GM19463 (cell line): Measurements from ENCODE around the gene EFNB3.

Experiments used
- ATAC-seq: cut with Tn5 transposase; IDR thresholded peaks from one replicate; pipeline ENCODE4 v1.9.1; 2021; ENCODE audit warnings: mild to moderate bottlenecking, moderate library complexity; ENCODE audit not compliant: unreplicated experiment

EFNB3 gene, protein sequence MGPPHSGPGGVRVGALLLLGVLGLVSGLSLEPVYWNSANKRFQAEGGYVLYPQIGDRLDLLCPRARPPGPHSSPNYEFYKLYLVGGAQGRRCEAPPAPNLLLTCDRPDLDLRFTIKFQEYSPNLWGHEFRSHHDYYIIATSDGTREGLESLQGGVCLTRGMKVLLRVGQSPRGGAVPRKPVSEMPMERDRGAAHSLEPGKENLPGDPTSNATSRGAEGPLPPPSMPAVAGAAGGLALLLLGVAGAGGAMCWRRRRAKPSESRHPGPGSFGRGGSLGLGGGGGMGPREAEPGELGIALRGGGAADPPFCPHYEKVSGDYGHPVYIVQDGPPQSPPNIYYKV

GRCh38 chr17:7704601-7705268, at the start of gene EFNB3:
Gene EFNB3, plus strand, starts transcription at chr17:7705202. Its CDS starts 397 bp downstream, at chr17:7705599.
- ATAC-seq = no peak

DNA sequence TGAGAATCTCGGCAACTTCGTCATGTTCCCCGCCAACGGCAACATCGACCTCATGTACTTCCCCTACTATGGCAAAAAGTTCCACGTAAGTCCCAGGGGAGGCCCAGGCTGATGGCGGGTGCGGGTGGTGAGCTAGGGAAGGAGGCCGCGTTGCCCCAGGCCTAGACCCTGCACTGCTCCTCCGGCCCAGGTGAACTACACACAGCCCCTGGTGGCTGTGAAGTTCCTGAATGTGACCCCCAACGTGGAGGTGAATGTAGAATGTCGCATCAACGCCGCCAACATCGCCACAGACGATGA, 49.5 kb upstream of the EFNB3 start:
- no peak for ATAC-seq

DNA sequence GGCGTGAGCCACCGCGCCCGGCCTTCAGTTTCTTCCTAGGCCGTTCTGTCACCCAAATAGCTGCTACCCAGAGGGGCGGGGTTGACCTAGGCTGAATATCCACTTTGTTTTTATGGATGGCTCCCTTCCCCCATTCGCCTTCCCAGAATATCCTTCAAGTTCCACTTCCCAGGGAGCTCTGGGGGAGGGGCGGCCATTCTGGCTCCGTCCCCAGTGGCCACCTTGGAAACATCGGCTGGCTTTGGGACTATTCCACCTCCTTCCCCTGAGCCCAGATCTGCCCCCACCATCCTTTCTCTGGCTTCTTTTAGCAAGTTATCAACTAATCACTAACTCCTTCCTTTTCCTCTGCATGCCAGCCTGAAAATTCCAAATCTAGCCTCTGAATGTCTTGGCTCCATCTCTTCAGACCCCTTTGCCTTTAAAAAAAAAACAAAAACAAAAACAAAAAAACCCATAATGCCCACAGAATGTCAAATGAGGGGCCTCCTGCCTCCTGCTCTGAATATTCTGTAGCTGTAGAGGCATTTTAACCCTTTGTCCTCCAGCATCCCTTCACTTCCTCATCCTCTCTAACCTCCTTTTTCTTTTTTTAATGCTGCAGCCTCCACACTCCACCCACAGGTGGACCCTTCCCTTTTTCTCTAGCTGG, 47.9 kb upstream of the EFNB3 start:
- ATAC-seq = no peak

DNA sequence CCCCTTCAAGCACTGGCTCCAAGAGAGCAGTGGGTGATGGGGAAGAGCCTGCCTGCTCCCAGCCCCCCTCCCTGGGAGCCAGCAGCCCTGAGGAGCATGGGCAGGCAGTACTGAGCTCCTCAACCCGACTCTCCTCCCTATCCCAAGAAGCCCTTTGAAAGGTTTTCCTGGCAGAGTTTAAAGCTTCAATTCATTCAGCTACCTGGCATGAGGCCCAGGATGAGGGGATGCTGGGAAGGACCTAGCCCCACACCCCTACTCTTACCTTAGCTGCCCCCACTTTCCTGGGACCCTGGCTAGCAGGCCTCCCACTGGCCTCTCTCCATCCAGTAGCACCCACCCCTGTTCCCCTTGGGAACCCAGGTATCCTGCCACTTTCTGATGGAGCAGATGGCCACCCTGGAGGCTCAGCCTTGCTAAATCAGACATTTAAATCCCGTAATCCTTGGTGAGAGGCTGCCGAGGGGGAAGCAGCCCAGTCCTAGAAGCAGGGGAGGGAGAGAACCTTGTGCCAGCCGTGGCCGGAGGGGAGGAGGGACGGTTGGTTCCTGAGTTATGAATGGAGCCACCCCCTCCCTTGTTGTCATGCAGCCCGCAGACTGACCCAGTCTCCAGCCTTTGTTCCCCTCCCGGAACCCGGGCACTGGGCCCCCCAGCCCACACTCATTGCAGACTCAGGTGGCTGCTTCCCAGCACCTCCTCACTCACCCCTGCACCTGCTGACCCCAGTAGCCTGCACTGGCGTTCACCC, 37.2 kb upstream of the EFNB3 start:
- ATAC-seq = no peak

- ATAC-seq = no peak
Measured at GRCh38 chr17:7668482-7668881, 36.5 kb upstream of the EFNB3 start.

- ATAC-seq = no peak
Measured at GRCh38 chr17:7673239-7673638, 31.8 kb upstream of the EFNB3 start.

GRCh38 chr17:7674934-7675333, 30.1 kb upstream of the EFNB3 start:
- no peak for ATAC-seq

GRCh38 chr17:7676533-7676932, 28.5 kb upstream of the EFNB3 start:
- ATAC-seq = no peak

DNA sequence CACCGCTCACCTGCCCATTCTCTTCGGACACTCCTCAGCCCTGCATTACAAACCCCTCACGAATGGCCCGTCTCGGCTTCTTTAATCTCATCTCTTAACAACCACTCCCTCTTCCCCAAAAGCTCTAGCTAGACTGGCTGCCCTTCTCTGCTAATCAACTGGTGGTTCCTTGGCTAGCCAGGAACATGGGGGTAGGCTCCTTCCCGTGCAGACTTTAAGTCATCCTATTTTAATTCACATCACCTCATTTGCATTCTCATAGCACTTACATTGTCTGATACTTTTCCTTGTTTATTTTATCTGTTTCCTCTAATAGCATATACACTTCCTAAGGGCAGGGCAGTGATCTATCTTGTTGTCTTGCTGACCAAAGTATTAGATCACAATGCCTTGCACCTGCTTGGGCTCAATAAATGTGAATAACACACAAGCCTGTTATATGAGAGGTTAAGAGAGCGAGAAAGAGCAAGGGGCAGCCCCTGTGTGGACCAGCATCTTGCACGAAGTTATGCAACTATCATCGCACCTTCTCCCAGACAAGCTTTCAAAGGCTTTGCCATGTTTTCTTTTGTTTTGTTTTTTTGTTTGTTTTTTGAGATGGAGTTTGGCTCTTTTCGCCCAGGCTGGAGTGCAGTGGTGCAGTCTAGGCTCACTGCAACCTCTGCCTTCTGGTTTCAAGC, 27.5 kb upstream of the EFNB3 start:
- ATAC-seq = no peak

DNA sequence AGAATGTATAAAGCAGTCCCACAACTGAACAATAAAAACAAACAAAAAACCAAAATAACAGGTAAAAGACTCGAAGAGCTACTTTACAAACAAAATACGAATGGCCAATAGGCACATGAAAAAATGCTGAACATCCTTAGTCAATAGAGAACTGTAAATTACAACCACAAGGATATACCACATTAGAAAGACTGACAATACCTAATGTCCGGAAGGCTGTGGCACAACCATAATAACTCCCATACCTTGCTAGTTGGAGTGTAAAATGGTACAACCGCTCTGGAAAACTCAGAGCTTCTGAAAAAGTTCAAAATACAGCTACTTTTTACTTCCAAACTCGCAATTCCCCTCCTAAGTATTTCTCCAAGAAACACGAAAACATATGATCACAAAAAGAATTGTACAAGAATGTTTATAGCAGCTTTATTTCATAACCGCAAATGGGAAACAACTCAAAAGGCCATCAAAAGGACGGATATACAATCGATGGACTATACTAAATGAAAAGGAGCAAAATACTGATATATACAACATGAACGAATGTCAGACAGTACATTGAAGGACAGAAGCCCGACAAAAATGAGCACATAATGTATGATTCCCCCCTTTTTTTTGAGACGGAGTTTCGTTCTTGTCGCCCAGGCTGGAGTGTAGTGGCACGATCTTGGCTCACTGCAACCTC, 20.0 kb upstream of the EFNB3 start:
- no peak for ATAC-seq

DNA sequence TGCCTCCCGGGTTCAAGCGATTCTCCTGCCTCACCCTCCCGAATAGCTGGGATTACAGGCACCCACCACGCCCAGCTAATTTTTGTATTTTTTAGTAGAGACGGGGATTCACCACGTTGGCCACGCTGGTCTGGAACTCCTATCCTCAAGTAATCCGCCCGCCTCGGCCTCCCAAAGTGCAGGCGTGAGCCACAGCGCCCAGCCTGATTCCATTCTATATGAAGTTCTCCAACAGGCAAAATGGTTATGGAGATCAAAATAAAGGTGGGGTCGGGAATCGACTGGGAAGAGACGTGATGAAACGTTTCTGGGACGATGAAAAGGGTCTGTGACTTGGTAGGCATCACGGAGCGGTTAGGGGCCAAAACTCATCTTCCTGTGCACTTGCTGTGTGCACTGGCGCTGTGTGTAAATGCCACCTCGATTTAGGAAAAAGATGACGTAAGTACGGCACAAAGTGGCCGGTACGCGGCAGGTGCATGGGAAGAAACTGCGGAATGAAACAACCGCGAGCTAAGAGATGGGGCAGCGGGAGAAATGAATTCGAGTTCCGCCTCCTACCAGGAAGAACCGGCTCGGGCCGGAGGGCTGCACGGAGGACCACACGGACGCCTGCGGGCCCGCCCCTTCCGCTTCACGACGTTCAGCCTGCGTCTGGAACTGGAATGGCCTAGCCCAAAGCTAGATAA, 19.3 kb upstream of the EFNB3 start:
- peak; percentile 44 for ATAC-seq

- ATAC-seq = peak; percentile 20
Measured at GRCh38 chr17:7686222-7687071, 18.6 kb upstream of the EFNB3 start.

DNA sequence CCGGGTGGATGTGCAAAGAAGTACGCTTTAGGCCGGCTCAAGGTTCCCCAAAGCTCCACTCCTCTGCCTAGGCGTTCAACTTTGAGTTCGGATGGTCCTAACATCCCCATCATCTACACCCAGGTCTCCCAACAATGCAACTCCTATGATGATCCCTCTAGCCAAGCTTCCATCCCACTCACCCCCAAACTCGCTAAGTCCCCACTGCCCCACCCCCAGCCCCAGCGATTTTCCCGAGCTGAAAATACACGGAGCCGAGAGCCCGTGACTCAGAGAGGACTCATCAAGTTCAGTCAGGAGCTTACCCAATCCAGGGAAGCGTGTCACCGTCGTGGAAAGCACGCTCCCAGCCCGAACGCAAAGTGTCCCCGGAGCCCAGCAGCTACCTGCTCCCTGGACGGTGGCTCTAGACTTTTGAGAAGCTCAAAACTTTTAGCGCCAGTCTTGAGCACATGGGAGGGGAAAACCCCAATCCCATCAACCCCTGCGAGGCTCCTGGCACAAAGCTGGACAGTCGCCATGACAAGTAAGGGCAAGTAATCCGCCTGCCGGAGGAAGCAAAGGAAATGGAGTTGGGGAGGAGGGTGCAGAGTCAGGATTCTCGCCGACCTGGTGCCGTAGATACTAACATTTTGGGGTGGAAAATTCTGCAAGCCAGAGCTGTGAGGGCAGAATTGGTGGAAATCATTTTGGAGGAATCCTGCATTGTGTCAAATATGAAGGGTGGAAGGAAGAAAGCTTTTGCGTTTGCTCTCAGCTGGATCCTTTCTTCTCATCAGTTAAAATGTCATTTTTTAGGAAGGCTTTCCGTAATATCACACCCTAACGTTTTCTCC, 17.7 kb upstream of the EFNB3 start, which contains the start of gene TP53:
Gene TP53, minus strand, starts transcription at position 419 of the 836 bp plus-strand sequence. CDS start 10,896 bp downstream, outside the sequence.
- no peak for ATAC-seq

DNA sequence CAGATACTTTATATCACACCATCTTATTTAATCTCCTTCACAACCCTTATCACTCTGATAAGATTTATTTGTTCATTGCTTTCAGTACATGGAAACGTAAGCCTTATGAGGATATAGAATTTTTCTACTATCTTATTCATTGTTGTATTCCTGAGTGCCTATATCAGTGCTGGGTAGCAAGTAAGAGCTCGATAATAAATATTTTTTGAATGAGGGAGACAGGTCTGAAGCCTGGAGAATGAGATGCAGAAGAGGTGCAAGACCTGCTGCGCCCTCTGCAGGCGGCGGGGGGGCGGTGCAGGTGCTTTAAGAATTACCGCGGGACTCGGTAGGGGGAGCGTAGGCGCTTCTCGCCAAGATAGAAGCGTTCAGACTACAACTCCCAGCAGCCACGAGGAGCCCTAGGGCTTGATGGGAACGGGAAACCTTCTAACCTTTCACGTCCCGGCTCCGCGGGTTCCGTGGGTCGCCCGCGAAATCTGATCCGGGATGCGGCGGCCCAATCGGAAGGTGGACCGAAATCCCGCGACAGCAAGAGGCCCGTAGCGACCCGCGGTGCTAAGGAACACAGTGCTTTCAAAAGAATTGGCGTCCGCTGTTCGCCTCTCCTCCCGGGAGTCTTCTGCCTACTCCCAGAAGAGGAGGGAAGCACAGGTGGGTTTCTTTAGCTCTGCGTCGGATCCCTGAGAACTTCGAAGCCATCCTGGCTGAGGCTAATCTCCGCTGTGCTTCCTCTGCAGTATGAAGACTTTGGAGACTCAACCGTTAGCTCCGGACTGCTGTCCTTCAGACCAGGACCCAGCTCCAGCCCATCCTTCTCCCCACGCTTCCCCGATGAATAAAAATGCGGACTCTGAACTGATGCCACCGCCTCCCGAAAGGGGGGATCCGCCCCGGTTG, 16.8 kb upstream of the EFNB3 start, which contains the start of gene WRAP53:
Gene WRAP53, plus strand, starts transcription at position 570 of the 900 bp plus-strand sequence. Its CDS starts 172 bp downstream, at position 742.
- peak; percentile 82 for ATAC-seq

DNA sequence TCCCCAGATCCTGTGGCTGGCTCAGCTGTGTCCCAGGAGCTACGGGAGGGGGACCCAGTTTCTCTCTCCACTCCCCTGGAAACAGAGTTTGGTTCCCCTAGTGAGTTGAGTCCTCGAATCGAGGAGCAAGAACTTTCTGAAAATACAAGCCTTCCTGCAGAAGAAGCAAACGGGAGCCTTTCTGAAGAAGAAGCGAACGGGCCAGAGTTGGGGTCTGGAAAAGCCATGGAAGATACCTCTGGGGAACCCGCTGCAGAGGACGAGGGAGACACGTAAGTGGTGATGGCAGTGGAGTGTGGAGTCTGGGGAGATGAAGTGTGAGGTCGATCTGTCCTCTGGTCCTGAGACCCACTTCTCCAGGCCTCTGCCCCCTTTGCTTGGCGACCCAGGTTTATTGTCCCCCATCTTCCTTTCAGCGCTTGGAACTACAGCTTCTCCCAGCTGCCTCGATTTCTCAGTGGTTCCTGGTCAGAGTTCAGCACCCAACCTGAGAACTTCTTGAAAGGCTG, 16.1 kb upstream of the EFNB3 start:
- ATAC-seq = no peak

- no peak for ATAC-seq
Measured at GRCh38 chr17:7695586-7695985, 9.4 kb upstream of the EFNB3 start.
